ENCODE data around the gene FMO2.

DNA sequence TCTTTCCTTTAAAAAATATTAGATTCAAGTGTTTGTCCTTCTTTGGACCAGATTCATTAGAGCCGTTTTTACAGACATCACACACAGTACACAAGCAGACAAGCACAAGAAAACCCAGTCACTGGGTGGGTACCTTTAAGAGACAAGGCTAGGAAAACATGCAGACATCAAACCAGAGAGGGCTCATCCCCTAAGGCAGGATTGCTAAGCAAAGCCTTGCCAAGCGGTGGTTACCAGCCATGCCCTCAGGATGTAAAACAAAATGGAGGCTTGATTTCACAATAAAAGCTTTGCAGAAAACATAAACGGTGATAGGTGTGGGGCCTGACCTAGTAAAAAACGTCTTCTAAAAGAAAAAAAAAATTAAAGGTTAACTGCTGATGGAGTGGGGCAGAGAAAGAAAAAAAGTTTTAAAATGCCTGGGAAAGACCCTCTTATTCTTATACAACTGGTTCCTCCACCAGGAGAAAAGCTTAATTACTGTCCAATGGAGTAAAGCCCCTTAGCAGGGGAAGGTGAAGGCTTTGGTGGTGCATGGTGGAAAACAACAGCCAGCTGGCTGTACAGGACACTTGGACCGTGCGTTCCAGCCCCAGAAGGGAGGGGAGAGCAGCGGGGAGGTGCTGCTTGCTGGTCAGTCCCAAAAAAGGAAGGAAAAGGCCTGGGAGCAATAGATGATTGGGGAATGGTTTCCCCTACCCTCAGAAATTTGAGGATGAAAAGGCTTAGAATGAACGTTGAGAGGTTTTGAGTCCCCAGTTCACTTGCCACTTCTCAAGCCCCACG is 32.8 kb downstream of the FMO2 start:
- TF ChIP-seq, protein P1, sequence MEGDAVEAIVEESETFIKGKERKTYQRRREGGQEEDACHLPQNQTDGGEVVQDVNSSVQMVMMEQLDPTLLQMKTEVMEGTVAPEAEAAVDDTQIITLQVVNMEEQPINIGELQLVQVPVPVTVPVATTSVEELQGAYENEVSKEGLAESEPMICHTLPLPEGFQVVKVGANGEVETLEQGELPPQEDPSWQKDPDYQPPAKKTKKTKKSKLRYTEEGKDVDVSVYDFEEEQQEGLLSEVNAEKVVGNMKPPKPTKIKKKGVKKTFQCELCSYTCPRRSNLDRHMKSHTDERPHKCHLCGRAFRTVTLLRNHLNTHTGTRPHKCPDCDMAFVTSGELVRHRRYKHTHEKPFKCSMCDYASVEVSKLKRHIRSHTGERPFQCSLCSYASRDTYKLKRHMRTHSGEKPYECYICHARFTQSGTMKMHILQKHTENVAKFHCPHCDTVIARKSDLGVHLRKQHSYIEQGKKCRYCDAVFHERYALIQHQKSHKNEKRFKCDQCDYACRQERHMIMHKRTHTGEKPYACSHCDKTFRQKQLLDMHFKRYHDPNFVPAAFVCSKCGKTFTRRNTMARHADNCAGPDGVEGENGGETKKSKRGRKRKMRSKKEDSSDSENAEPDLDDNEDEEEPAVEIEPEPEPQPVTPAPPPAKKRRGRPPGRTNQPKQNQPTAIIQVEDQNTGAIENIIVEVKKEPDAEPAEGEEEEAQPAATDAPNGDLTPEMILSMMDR (IDR thresholded peaks at IDR 0.05), result no peak
- no peak for TF ChIP-seq POLR2A (IDR thresholded peaks at IDR 0.05)

All from body of pancreas (tissue), 4 donors.